DOHH2 (cell line): ENCODE measurements around the gene ASGR1.

ENCODE experiments used
- H3F3A ChIP-seq: fragments of 200-600 bp; sonication (generic), shearing (Covaris generic); 2 replicates; pipeline ENCODE4 v1.6.0; 2016; ENCODE audit warnings: antibody characterized with exemption, mild to moderate bottlenecking; ENCODE audit not compliant: control insufficient read depth, insufficient read depth
- H3K27ac ChIP-seq: fragments of 200-600 bp; sonication (generic); 2 replicates; pipeline ENCODE4 v1.5.1; 2014; ENCODE audit warnings: low read depth, mild to moderate bottlenecking, low read length, moderate library complexity
- H3K27me3 ChIP-seq: fragments of 200-600 bp; sonication (generic); 2 replicates; pipeline ENCODE4 v1.6.1; 2014; ENCODE audit warnings: mild to moderate bottlenecking, low read length, mixed read lengths; ENCODE audit not compliant: control insufficient read depth
- H3K36me3 ChIP-seq: fragments of 200-600 bp; sonication (generic); 2 replicates; pipeline ENCODE4 v1.6.1; 2014; ENCODE audit warnings: mild to moderate bottlenecking, low read length, moderate library complexity, mixed read lengths; ENCODE audit not compliant: control insufficient read depth
- H3K4me1 ChIP-seq: fragments of 200-600 bp; sonication (generic); 2 replicates; pipeline ENCODE4 v1.6.1; 2014; ENCODE audit warnings: mild to moderate bottlenecking, low read length, mixed read lengths; ENCODE audit not compliant: control insufficient read depth
- H3K4me2 ChIP-seq: fragments of 200-600 bp; sonication (generic); 2 replicates; pipeline ENCODE4 v1.6.0; 2014; ENCODE audit warnings: mild to moderate bottlenecking, low read length, moderate library complexity
- H3K4me3 ChIP-seq: fragments of 200-600 bp; sonication (generic); 2 replicates; pipeline ENCODE4 v1.5.1; 2014; ENCODE audit warnings: mild to moderate bottlenecking, low read length, mixed read lengths
- H3K79me2 ChIP-seq: fragments of 200-600 bp; sonication (generic); 2 replicates; pipeline ENCODE4 v1.6.1; 2014; ENCODE audit warnings: mild to moderate bottlenecking, low read length, mixed read lengths; ENCODE audit not compliant: control insufficient read depth
- H3K9me2 ChIP-seq: fragments of 200-600 bp; sonication (generic); replicated peaks from 2 replicates; pipeline ENCODE4 v1.6.1; 2014; ENCODE audit warnings: mild to moderate bottlenecking, low read length, mixed read lengths; ENCODE audit not compliant: control insufficient read depth
- H3K9me3 ChIP-seq: fragments of 200-600 bp; sonication (generic); 2 replicates; pipeline ENCODE4 v1.6.1; 2014; ENCODE audit warnings: antibody characterized with exemption, low read length, mixed read lengths; ENCODE audit not compliant: control insufficient read depth, insufficient read depth
- H4K20me1 ChIP-seq: fragments of 200-600 bp; sonication (generic); 2 replicates; pipeline ENCODE4 v1.6.0; 2014; ENCODE audit warnings: low read depth, mild to moderate bottlenecking, antibody characterized with exemption, low read length, moderate library complexity; ENCODE audit not compliant: control insufficient read depth, insufficient read depth
- CTCF ChIP-seq: fragments of 200-600 bp; sonication (generic); IDR thresholded peaks from one replicate; pipeline ENCODE4 v1.5.1; 2014; ENCODE audit warnings: antibody characterized with exemption, mild to moderate bottlenecking, low read depth, low read length; ENCODE audit not compliant: poor library complexity, severe bottlenecking
- EZH2phosphoT487 ChIP-seq: fragments of 200-600 bp; sonication (generic); IDR thresholded peaks from 2 replicates; pipeline ENCODE4 v1.6.1; 2017; ENCODE audit warnings: borderline replicate concordance, mild to moderate bottlenecking, antibody characterized with exemption, low read length, moderate library complexity, mixed read lengths

The ASGR1 gene

GRCh38 chr17:7218758-7219157, 39.6 kb upstream of the ASGR1 start:
- H3K79me2 ChIP-seq, result peaks cover 26% of the 10 kb centered on the region
- peaks cover 5% of the 10 kb centered on the region; the same call in 1 of the 2 replicates for H4K20me1 ChIP-seq
- peaks cover 17% of the 10 kb centered on the region for H3F3A ChIP-seq
- H3K27ac ChIP-seq, result peak overlapping the region; percentile 43; the same call in 1 of the 2 replicates
- H3K9me3 ChIP-seq, result no peaks in the 10 kb centered on the region
- no peaks in the 10 kb centered on the region for H3K27me3 ChIP-seq
- H3K4me1 ChIP-seq, result peaks cover 65% of the 10 kb centered on the region
- TF ChIP-seq EZH2phosphoT487, result no peak
- TF ChIP-seq CTCF, result no peak
- no peaks in the 10 kb centered on the region for H3K9me2 ChIP-seq
- H3K4me2 ChIP-seq, result peak overlapping the region; percentile 82
- peaks cover 31% of the 10 kb centered on the region for H3K36me3 ChIP-seq
- H3K4me3 ChIP-seq, result peak overlapping the region; percentile 73

DNA sequence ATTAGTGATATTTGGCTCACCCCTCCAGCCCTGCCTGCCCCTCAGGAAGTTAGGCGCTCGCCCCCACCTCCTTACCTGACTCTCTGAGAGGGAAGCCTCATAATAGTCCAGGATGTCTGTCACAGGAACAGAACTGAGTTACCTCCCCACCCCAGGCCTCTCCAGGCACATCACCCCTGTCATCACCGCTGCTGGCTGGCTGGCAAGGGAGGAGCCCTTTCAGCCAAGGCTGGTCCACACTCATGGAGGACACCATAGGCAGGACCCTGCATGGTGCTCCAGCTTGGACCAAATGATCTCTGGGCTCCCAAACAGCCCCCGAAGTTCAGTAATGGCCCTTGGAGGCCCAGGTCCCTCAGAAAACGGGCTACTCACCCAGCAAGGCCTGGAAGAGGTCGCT, 39.0 kb upstream of the ASGR1 start:
- Histone ChIP-seq H3K27ac (peak overlapping the region; percentile 66), H3K36me3 (peaks cover 25% of the 10 kb centered on the region), H3F3A (peaks cover 19% of the 10 kb centered on the region), H3K4me2 (peak overlapping the region; percentile 82), H3K9me3 (no peaks in the 10 kb centered on the region), H3K79me2 (peaks cover 32% of the 10 kb centered on the region), H4K20me1 (0 out of 2 replicates have a peak, but pooled peaks cover 5% of the 10 kb centered on the region), H3K4me1 (peaks cover 71% of the 10 kb centered on the region), H3K4me3 (peak overlapping the region; percentile 68), H3K27me3 (no peaks in the 10 kb centered on the region), H3K9me2 (no peaks in the 10 kb centered on the region)
- TF ChIP-seq EZH2phosphoT487 (no peak), CTCF (no peak)

DNA sequence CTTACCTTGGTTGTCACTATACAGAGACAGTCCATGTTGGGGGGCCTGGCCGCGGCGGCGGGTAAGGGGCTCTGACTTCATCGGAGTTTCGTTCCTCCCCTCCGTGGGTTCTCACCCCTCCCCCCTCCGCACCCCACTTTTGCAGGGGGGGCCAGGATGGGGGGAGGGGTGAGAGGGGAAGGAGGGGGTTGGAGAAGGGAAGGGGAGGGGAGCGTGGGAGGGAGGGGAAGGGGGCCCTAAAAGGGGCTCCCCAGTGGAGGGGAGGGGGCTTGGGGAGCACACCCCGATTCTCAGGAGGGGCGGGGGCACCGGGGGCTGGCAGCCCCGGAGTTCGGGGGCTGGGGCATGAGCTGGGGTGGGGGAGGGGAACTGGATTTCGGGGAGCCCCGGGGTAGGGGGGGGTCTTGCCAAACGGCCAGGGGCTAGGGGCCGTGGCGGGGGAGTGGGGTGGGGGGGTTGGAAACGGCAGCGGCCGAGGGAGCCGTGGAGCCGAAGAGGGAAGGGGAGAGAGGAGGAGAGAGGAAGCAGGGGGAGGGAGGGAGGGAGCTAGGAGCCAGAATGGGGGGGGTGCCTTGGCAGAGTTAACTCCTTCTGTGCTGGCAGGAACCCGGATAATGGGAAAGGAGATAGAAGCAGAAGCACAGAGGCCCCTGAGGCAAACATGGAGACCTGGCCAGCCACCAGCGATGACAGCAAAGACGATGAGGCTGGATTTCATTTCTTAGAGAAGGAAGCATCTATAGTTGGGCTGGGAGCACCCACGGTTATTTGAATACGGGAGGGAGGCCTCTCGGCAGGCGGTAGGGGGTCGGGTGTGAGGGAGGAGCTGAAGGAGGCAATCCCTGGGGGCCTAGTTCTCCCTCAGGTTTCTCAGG, 38.2 kb upstream of the ASGR1 start:
- Histone ChIP-seq H3F3A (peaks cover 14% of the 10 kb centered on the region), H3K79me2 (peaks cover 38% of the 10 kb centered on the region), H3K9me2 (no peaks in the 10 kb centered on the region), H3K27ac (peak overlapping the region; percentile 66), H3K36me3 (peaks cover 17% of the 10 kb centered on the region), H3K4me2 (peak overlapping the region; percentile 82), H3K4me3 (peak overlapping the region; percentile 77), H3K4me1 (peaks cover 71% of the 10 kb centered on the region), H3K9me3 (no peaks in the 10 kb centered on the region), H3K27me3 (no peaks in the 10 kb centered on the region), H4K20me1 (0 out of 2 replicates have a peak, but pooled peaks cover 5% of the 10 kb centered on the region)
- no peak for TF ChIP-seq CTCF
- no peak for TF ChIP-seq EZH2phosphoT487
